SK-N-SH (cell line): Measurements from ENCODE around the gene AGRP.

Experiments
- CHD2 ChIP-seq: fragments of 150-350 bp; IDR thresholded peaks from 2 replicates; pipeline ENCODE4 v1.6.1; 2018; ENCODE audit warnings: low read length; ENCODE audit not compliant: partially characterized antibody
- CTCF ChIP-seq: fragments of 200-600 bp; sonication (generic); IDR thresholded peaks from 2 replicates; pipeline ENCODE4 v1.6.1; 2017; ENCODE audit warnings: antibody characterized with exemption, mild to moderate bottlenecking, moderate library complexity
- EZH2phosphoT487 ChIP-seq: fragments of 200-600 bp; sonication (generic); IDR thresholded peaks from 2 replicates; pipeline ENCODE4 v1.6.1; 2017; ENCODE audit warnings: low read depth, mixed run types, mild to moderate bottlenecking, antibody characterized with exemption, moderate library complexity, borderline replicate concordance
- FOXM1 ChIP-seq: IDR thresholded peaks from 2 replicates; pipeline ENCODE4 v1.4.0; 2012; ENCODE audit warnings: low read depth, mild to moderate bottlenecking
- MXI1 ChIP-seq: IDR thresholded peaks from 2 replicates; pipeline ENCODE4 v1.6.1; 2012; ENCODE audit warnings: mild to moderate bottlenecking, low read depth, low read length, improper control_type of control experiment
- NFIC ChIP-seq: IDR thresholded peaks from 2 replicates; pipeline ENCODE4 v1.4.0; 2012; ENCODE audit warnings: borderline replicate concordance
- PBX3 ChIP-seq: IDR thresholded peaks from 2 replicates; pipeline ENCODE4; 2012
- POLR2AphosphoS5 ChIP-seq: IDR thresholded peaks from 2 replicates; pipeline ENCODE4 v1.6.1; 2012; ENCODE audit warnings: low read depth, low read length
- RCOR1 ChIP-seq: fragments of 150-350 bp; IDR thresholded peaks from 2 replicates; pipeline ENCODE4 v1.6.1; 2017; ENCODE audit warnings: antibody characterized with exemption, low read length
- SIN3A ChIP-seq: IDR thresholded peaks from 2 replicates; pipeline ENCODE4 v1.6.1; 2012; ENCODE audit warnings: low read depth, mild to moderate bottlenecking, low read length, moderate library complexity, borderline replicate concordance
- ZBTB33 ChIP-seq: IDR thresholded peaks from 2 replicates; pipeline ENCODE4 v1.4.0; 2012; ENCODE audit warnings: low read depth, borderline replicate concordance
- TF ChIP-seq, protein P1 (sequence below): IDR thresholded peaks from 2 replicates; pipeline ENCODE4 v1.4.0; 2012; ENCODE audit warnings: low read depth

GRCh38 chr16:67525176-67525860 is 42.0 kb upstream of the AGRP start:
- TF ChIP-seq CTCF, result no peak; the same call in 1 of the 2 replicates
- TF ChIP-seq MXI1, result no peak
- no peak for TF ChIP-seq RCOR1
- no peak for TF ChIP-seq SIN3A
- TF ChIP-seq, protein P1, sequence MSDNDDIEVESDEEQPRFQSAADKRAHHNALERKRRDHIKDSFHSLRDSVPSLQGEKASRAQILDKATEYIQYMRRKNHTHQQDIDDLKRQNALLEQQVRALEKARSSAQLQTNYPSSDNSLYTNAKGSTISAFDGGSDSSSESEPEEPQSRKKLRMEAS, result no peak
- no peak for TF ChIP-seq NFIC
- no peak for TF ChIP-seq POLR2AphosphoS5
- TF ChIP-seq ZBTB33, result no peak
- TF ChIP-seq EZH2phosphoT487, result no peak
- TF ChIP-seq FOXM1, result no peak
- TF ChIP-seq CHD2, result no peak
- TF ChIP-seq PBX3, result no peak
